Measurements from ENCODE around the gene NLRP9.

DNA sequence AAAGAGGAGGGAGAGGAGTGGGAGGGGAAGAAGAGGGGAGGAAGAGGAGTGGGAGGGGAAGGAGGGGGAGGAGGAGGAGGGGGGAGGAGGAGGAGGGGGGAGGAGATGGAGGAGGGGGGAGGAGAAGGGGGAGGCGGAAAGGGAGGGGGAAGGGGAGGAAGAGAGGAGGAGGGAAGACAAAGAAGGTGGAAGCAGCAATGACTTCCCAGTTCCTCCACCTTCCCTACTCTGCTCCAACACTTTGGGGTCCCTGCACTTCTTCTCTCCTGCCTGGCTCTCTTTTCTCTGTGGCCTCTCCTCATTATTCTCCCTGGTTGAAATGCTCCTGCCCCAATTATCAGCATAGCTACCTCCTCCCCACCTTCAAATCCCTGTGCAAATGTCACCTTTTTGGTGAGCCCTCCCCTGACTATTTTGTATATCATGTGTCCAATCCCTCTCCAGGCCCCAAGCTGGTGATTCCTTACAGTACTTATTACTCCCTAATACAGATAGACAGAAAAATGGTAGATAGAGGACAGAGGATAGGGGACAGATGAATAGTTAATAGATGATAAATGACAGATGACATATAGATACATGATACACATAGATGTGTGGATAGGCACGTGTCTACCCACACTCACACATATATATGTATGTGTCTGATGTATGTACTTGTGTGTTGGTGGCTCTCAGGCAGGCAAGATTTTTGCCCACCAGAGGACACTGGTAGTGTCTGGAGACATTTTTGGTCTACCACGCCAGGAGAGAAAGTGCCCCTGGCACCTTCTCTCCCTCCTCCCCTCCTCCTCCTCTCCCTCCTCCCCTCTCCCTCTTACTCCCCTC lies 25.2 kb downstream of the NLRP9 start:
- TF ChIP-seq CTCF (IDR thresholded peaks at IDR 0.05) (no peak), POLR2A (IDR thresholded peaks at IDR 0.05) (no peak)

Data from esophagus squamous epithelium (tissue), 4 donors.